Measurements from ENCODE around the gene SH3RF1. TPM values are rescaled to one million over a fixed set of nuclear protein-coding genes. Genes with fewer than 3 reads are reported as not detected.

The SH3RF1 gene
- total and polyA plus RNA-seq, 2 of the 13 experiments (the other 11 are each of a cell fraction or from before 2014, with no cell fraction given): 3.1 to 3.2 TPM

- H3K27me3 ChIP-seq (ENCODE audit: control insufficient read depth in 1 of 2, insufficient read depth in 2 of 2, low read length in 2 of 2): no peaks in the 10 kb centered on the region
- no peak for ATAC-seq
- POLR2A ChIA-PET: interaction anchor here (1.1 kb wide), 1 partner anchor 16 kb away, joined by 4 read pairs; no protein-coding TSS in a partner anchor
- WGBS (ENCODE audit: low lambda C conversion rate): 90% methylated on average over 3 of the region's 3 CpGs
- peak; percentile 49; the same call in 1 of the 2 replicates for TF ChIP-seq MNT (IDR thresholded peaks at IDR 0.05)
- no peak for TF ChIP-seq ZNF784 (CRISPR knock-in tag; IDR thresholded peaks at IDR 0.05; ENCODE audit: borderline replicate concordance)
- TF ChIP-seq RNF2 (conservative IDR thresholded peaks at IDR 0.05; ENCODE audit: low read depth): no peak
- TF ChIP-seq POLR2G (IDR thresholded peaks at IDR 0.05; ENCODE audit: low read depth, low read length): no peak
- TF ChIP-seq MAFK (conservative IDR thresholded peaks at IDR 0.05 in 1 of 2, IDR thresholded peaks at IDR 0.05 in 1 of 2; ENCODE audit: low read length in 2 of 2): peak; percentile 40 to 41; a peak in 2 of 4 replicates
- TF ChIP-seq MAFF (IDR thresholded peaks at IDR 0.05; ENCODE audit: low read depth, low read length): peak; percentile 9; the same call in 1 of the 2 replicates
- no peaks in the 10 kb centered on the region for H3K79me2 ChIP-seq (ENCODE audit: insufficient read depth, low read length)
- intact Hi-C loops (cut with micrococcal nuclease; ENCODE audit: unreplicated experiment) (no loop called here), in situ Hi-C loops (cut with HindIII; ENCODE audit: extremely low pct_ligation_motif_present, low pct_unique_long_range_greater_than_20kb) (no loop called here)
- peaks cover 28% of the 10 kb centered on the region for H3K4me1 ChIP-seq (ENCODE audit: insufficient read depth, low read length)
- H3K4me3 ChIP-seq (replicated peaks in 1 of 3; ENCODE audit: insufficient read depth in 1 of 3, low read depth in 2 of 3, low read length in 3 of 3): no peak overlapping the region
- H3K4me2 ChIP-seq (ENCODE audit: low read depth, low read length): no peak overlapping the region
- CTCF ChIA-PET (ENCODE audit: low intra/inter-chr PET ratio, low total read pairs): no interaction called here
- no peak overlapping the region for H3K9ac ChIP-seq (ENCODE audit: insufficient read depth, low read depth, low read length)
- H3K9me3 ChIP-seq (ENCODE audit: low read length): no peaks in the 10 kb centered on the region
- no peak for DNase-seq (ENCODE audit: low spot score)
- H4K20me1 ChIP-seq (ENCODE audit: insufficient read depth, low read length): no peaks in the 10 kb centered on the region
- H2AFZ ChIP-seq (ENCODE audit: low read length): no peak overlapping the region
- no peak for FAIRE-seq
- H3K27ac ChIP-seq (ENCODE audit: extremely low read length, insufficient read depth, low read length): no peak overlapping the region
- no TSS peak for BruUV-seq (replicated peaks)
- no peaks in the 10 kb centered on the region for H3K36me3 ChIP-seq (replicated peaks in 1 of 2; ENCODE audit: control insufficient read depth in 1 of 2, insufficient read depth in 2 of 2, low read length in 2 of 2)
Measured at GRCh38 chr4:169184236-169184635, 86.5 kb downstream of the SH3RF1 start.

GRCh38 chr4:169183581-169183980 is 87.2 kb downstream of the SH3RF1 start:
- Histone ChIP-seq H2AFZ (ENCODE audit: low read length) (no peak overlapping the region), H3K79me2 (ENCODE audit: insufficient read depth, low read length) (no peaks in the 10 kb centered on the region), H3K4me3 (replicated peaks in 1 of 3; ENCODE audit: insufficient read depth in 1 of 3, low read depth in 2 of 3, low read length in 3 of 3) (no peak overlapping the region), H3K4me2 (ENCODE audit: low read depth, low read length) (no peak overlapping the region), H4K20me1 (ENCODE audit: insufficient read depth, low read length) (no peaks in the 10 kb centered on the region), H3K36me3 (replicated peaks in 1 of 2; ENCODE audit: control insufficient read depth in 1 of 2, insufficient read depth in 2 of 2, low read length in 2 of 2) (no peaks in the 10 kb centered on the region), H3K27me3 (ENCODE audit: control insufficient read depth in 1 of 2, insufficient read depth in 2 of 2, low read length in 2 of 2) (no peaks in the 10 kb centered on the region), H3K9ac (ENCODE audit: insufficient read depth, low read depth, low read length) (no peak overlapping the region), H3K27ac (ENCODE audit: extremely low read length, insufficient read depth, low read length) (no peak overlapping the region), H3K4me1 (ENCODE audit: insufficient read depth, low read length) (peaks cover 21% of the 10 kb centered on the region), H3K9me3 (ENCODE audit: low read length) (no peaks in the 10 kb centered on the region)
- intact Hi-C loops (cut with micrococcal nuclease; ENCODE audit: unreplicated experiment) (no loop called here), in situ Hi-C loops (cut with HindIII; ENCODE audit: extremely low pct_ligation_motif_present, low pct_unique_long_range_greater_than_20kb) (no loop called here)
- ATAC-seq (no peak), DNase-seq (ENCODE audit: low spot score) (no peak), FAIRE-seq (no peak)
- ChIA-PET CTCF (ENCODE audit: low intra/inter-chr PET ratio, low total read pairs) (no interaction called here), POLR2A (interaction anchor here (1.1 kb wide), 1 partner anchor 17 kb away, joined by 4 read pairs; no protein-coding TSS in a partner anchor)
- no TSS peak for BruUV-seq (replicated peaks)
- 91% methylated on average over 2 of the region's 2 CpGs for WGBS (ENCODE audit: low lambda C conversion rate)
- TF ChIP-seq ZEB1 (IDR thresholded peaks at IDR 0.05; ENCODE audit: insufficient replicate concordance, low read depth): no peak
- no peak for TF ChIP-seq CSRNP1 (CRISPR knock-in tag; IDR thresholded peaks at IDR 0.05)
- no peak for TF ChIP-seq ZNF720 (CRISPR knock-in tag; IDR thresholded peaks at IDR 0.05)
- no peak for TF ChIP-seq SMARCE1 (IDR thresholded peaks at IDR 0.05; ENCODE audit: borderline replicate concordance)
- no peak for TF ChIP-seq ZNF704 (CRISPR knock-in tag; IDR thresholded peaks at IDR 0.05; ENCODE audit: borderline replicate concordance)
- TF ChIP-seq TBL1XR1 (IDR thresholded peaks at IDR 0.05; ENCODE audit: borderline replicate concordance, low read length, partially characterized antibody): no peak
- TF ChIP-seq MLLT10 (CRISPR knock-in tag; IDR thresholded peaks at IDR 0.05): no peak
- TF ChIP-seq HIVEP1 (CRISPR knock-in tag; IDR thresholded peaks at IDR 0.05): no peak
- TF ChIP-seq ZFY (CRISPR knock-in tag; IDR thresholded peaks at IDR 0.05): no peak

All from HepG2 (cell line).